ENCODE measurements around the gene NOTCH4.

- no peak for TF ChIP-seq RAD21 (IDR thresholded peaks at IDR 0.05; ENCODE audit: low read depth)
- no peak for TF ChIP-seq TAF1 (IDR thresholded peaks at IDR 0.05; ENCODE audit: low read depth)
- no peak for TF ChIP-seq CREB1 (IDR thresholded peaks at IDR 0.05; ENCODE audit: low read depth)
- no peak for TF ChIP-seq CEBPB (IDR thresholded peaks at IDR 0.05)
- no peak for TF ChIP-seq YY1 (IDR thresholded peaks at IDR 0.05; ENCODE audit: low read depth)
- TF ChIP-seq REST (IDR thresholded peaks at IDR 0.05; ENCODE audit: low read depth) = no peak
- TF ChIP-seq FOXM1 (IDR thresholded peaks at IDR 0.05; ENCODE audit: borderline replicate concordance, low read depth) = no peak
- no peak for TF ChIP-seq EGR1 (IDR thresholded peaks at IDR 0.05)
- no peak for TF ChIP-seq MAX (IDR thresholded peaks at IDR 0.05)
- no peak for TF ChIP-seq EP300 (IDR thresholded peaks at IDR 0.05; ENCODE audit: borderline replicate concordance)
- no peak for TF ChIP-seq NFIC (IDR thresholded peaks at IDR 0.05)
- no peak for TF ChIP-seq TCF12 (IDR thresholded peaks at IDR 0.05; ENCODE audit: low read depth)
- no peak for TF ChIP-seq USF1 (IDR thresholded peaks at IDR 0.05)
- no peak for TF ChIP-seq ZBTB7A (IDR thresholded peaks at IDR 0.05; ENCODE audit: low read depth)
Measured at GRCh38 chr6:32163559-32164258, 60.2 kb downstream of the NOTCH4 start.
